ENCODE results near the gene KAT14.
"Not testable (repeated sequence)": the region's sequence is repeated elsewhere in the genome, so short reads cannot be mapped to it uniquely, and the experiment has no call there.

Gene KAT14, protein sequence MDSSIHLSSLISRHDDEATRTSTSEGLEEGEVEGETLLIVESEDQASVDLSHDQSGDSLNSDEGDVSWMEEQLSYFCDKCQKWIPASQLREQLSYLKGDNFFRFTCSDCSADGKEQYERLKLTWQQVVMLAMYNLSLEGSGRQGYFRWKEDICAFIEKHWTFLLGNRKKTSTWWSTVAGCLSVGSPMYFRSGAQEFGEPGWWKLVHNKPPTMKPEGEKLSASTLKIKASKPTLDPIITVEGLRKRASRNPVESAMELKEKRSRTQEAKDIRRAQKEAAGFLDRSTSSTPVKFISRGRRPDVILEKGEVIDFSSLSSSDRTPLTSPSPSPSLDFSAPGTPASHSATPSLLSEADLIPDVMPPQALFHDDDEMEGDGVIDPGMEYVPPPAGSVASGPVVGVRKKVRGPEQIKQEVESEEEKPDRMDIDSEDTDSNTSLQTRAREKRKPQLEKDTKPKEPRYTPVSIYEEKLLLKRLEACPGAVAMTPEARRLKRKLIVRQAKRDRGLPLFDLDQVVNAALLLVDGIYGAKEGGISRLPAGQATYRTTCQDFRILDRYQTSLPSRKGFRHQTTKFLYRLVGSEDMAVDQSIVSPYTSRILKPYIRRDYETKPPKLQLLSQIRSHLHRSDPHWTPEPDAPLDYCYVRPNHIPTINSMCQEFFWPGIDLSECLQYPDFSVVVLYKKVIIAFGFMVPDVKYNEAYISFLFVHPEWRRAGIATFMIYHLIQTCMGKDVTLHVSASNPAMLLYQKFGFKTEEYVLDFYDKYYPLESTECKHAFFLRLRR

GRCh38 chr20:18137412-18138265 is at the start of gene KAT14, which contains the start of gene PET117:
Gene KAT14, plus strand, starts transcription at chr20:18137863. Its CDS starts 4,798 bp downstream, at chr20:18142661.
Gene PET117, plus strand, starts transcription at chr20:18137863. Its CDS starts 93 bp downstream, at chr20:18137956.
- peak; percentile 96 for DNase-seq (ENCODE audit: low read depth)

GRCh38 chr20:18088298-18088697 is 49.4 kb upstream of the KAT14 start:
- not testable (repeated sequence) for DNase-seq (ENCODE audit: low read depth)

- not testable (repeated sequence) for DNase-seq (ENCODE audit: low read depth)
Measured at GRCh38 chr20:18088841-18089240, 48.8 kb upstream of the KAT14 start.

DNA sequence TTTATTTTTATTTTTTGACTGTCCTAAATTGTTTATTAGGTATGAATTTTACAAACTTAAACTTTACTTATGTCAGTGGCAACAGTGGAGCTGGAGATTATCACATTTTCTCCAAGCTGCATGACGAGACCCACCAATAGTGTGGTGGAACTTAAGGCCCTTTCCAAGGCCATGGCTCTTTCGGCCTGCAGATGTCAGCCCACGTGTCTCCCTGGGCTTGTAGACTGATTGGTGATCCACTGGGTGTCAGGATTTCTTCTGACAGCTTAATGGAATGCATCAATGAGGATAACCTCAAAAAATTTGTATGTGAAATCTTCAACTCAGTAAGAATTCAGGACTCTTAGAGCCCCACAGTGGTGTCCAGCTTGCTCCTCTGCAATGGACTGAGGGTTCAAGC is 47.6 kb upstream of the KAT14 start:
- no peak for DNase-seq (ENCODE audit: low read depth)

DNA sequence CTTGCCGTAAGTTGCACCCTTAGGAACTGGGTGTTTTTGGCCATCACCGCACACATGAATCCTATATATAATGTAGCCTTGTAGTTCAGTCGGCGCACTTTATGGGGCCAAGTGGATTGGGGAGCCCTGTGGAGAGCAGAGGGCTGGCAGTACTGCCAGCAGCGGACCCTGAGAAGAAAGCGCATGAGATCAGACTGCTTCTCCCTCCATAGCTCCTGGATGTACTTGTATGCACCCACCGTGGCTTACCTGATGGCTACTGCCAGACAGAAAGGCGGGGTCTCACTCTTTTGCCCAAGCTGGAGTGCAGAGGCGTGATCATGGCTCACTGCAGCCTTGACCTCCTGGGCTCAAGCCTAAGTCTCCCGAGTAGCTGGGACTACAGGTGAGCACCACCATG is 47.2 kb upstream of the KAT14 start:
- DNase-seq (ENCODE audit: low read depth) = no peak

DNA sequence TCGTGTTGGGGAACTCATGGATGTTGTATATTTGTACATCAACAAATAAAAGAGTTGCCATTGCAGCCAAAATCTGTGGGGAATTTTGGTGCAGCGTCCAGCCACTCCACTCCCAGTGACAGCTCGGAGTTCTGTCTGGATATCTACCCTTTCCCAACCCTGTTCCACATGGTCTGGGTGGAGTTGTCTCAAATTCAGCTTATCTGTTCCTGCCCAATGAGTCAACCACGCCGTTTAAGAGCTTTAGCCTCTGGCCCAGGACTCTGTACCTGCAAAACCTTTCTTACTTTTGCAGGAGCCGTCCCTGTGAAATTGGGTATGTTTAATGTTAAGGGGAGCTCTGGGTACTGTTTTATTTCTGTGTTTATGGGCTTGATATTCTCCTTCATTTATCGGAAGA is 46.0 kb upstream of the KAT14 start:
- DNase-seq (ENCODE audit: low read depth) = no peak

DNA sequence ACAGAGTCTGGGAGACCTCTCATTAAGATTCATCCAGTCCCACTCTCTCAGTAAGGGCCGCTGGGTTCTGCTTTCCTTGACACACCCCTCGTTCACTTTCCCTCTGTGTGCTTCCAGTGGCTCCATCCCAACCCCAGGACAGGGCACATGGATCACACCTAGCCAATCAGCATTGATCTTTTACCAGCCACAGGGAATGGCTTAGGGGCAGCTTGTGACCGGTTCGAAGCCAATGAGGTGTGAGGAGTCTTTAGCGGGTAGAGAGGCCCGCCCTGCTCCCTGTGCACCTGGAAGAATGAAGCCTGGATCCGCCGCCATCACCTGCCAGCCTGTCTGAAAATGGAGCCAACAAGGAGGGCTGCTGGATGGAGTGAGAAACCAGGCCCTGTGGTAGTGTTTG is 44.8 kb upstream of the KAT14 start:
- no peak for DNase-seq (ENCODE audit: low read depth)

GRCh38 chr20:18093388-18093787 is 44.3 kb upstream of the KAT14 start:
- no peak for DNase-seq (ENCODE audit: low read depth)

GRCh38 chr20:18094191-18094590 is 43.5 kb upstream of the KAT14 start:
- DNase-seq (ENCODE audit: low read depth) = no peak

- not testable (repeated sequence) for DNase-seq (ENCODE audit: low read depth)
Measured at GRCh38 chr20:18100569-18100968, 37.1 kb upstream of the KAT14 start.

DNA sequence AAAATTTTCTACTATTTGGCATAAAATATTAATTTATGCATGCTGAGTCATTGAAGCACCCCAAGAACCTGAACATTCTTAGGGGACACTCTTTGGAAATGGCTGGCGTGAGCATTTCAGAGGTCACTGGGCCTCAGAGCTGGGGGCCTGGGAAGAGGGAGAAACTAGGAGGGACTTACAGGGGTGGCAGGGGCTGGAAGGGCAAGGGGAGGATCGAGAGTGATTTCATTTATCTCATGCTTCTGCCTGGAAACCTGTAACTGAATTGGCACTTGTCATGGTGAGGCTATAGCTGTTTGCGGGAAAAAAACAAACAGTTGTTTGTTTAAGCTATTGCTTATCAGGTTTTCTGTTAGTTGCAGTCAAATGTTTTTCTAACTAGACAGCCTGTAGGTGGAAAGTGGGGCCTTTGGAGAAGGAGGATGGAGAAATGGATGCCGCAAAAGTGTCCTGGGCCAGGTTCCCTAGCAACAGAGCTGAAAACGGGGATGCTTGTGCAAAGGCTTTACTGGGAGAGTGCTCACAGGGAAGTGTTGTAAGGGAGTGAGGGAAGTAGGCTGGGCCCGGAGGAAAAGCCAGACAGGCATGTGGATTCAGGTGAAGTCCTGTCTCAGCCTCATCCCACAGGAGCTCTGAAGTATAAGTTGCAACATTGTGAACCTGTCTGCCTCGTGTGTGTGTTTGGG is 36.4 kb upstream of the KAT14 start:
- DNase-seq (ENCODE audit: low read depth) = no peak

DNA sequence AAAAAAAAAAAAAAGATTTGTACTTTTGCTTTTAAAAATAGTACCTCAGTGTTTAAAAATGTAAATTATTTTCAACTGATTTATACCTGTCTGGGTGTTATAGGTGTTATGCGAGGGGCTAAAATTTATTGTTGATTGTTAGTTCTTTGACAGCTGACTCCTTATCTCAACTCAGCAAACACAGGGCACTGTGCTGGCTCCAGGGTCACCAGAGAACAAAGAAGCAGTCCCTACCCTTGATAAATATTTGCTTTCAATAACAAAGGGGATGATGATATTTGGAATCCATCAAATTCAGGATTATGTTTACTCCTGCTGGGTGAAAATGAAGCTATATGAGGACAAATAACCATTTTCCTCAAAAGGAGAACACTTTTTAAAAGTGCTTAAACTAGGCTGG is 34.2 kb upstream of the KAT14 start:
- DNase-seq (ENCODE audit: low read depth) = no peak

DNA sequence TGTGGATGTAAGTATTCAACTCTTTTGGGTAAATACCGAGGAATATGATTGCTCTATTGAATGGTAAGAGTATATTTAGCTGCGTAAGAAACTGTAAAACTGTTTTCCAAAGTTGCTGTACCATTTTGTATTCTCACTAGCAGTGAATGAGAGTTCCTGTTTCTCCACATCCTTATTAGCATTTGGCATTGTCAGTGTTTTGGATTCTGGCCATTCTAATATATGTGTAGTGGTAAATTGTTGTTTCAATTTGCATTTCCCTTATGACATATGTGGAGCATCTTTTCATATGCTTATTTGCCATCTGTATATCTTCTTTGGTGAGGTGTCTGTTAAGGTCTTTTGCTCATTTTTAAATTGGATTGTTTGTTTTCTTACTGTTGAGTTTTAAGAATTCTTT is 29.3 kb upstream of the KAT14 start:
- no peak for DNase-seq (ENCODE audit: low read depth)

- DNase-seq (ENCODE audit: low read depth) = not testable (repeated sequence)
Measured at GRCh38 chr20:18128574-18128973, 9.1 kb upstream of the KAT14 start.

DNA sequence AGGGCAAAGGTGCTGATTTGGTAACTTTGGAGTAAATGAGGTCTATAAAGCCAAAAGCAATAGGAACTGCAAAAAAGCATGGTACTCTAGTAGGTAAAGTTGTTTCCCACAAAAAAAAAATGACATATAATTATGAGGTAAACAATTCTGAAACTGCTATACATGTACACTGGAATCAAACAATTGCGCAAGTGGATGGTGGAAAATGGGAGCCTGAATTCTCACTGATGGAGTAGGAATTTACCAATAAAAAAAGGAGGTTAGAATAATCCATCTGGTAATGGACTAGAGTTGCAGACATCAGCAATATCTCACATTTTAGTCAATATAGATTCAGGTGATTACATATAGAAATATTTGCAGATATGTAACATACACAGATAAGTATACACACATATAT is 5.0 kb upstream of the KAT14 start:
- no peak for DNase-seq (ENCODE audit: low read depth)

GRCh38 chr20:18133962-18134361 is 3.7 kb upstream of the KAT14 start:
- DNase-seq (ENCODE audit: low read depth) = no peak

DNA sequence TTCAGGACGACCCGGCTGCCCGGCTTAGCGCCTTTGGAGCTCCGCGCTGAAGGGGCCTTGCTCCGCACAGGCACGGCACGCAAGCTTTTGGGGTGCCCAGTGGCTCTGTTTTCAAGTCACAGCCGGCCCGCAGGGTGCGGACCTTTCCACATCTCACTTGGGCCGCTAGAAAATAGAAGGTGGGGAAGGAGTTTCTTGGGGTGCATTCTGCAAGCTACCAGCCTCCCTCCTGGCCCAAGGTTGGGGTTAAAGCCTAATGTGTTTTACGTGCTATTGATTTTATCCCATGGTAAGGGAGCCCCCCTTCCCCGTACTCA is 561 bp downstream of the KAT14 start:
- no peak for DNase-seq (ENCODE audit: low read depth)

GRCh38 chr20:18138639-18139583 is 1.2 kb downstream of the KAT14 start:
- no peak for DNase-seq (ENCODE audit: low read depth)

GRCh38 chr20:18139832-18140231 is 2.2 kb downstream of the KAT14 start:
- DNase-seq (ENCODE audit: low read depth) = no peak

DNA sequence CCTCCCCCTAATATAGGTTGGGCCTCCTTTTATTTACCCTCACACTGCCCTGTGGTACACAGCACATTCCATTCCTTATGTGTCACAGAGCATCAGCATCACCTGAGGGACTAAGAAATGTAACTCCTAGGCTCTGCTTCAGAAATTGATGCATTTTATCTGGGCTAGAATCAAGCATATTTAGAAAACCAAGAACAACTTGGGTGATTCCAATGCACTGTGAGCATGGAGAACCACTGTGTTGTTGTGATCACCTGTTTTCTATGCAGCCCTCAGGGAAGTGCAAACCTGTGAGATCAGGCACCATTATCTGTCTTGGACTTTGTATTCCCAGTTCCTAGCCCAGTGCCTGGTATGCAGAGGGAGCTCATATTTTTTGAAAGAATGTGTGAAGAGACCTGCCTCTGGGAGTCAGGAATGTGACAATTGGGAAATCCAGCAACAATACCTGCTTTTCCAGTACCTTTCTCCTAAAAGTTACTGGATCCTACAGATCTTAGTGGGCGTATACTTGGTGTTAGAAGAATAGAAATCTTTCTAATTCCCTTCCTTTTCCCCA is 7.0 kb downstream of the KAT14 start:
- no peak for DNase-seq (ENCODE audit: low read depth)
